Testis (tissue), 2 donors: ENCODE data around the gene FGFR2.

ENCODE experiments used
- CTCF ChIP-seq, 3 experiments: fragments of 450-650 bp in 2 of 3; fragments of 200-600 bp in 1 of 3; sonication (generic) in 1 of 3; IDR thresholded peaks; one replicate each; pipeline ENCODE4 v1.5.1; 2016 to 2019; ENCODE audit warnings: antibody characterized with exemption in 3 of 3, mild to moderate bottlenecking in 2 of 3, moderate library complexity in 1 of 3
- POLR2A ChIP-seq: fragments of 450-650 bp; IDR thresholded peaks from one replicate; pipeline ENCODE4 v1.6.1; 2017; ENCODE audit warnings: antibody characterized with exemption, mild to moderate bottlenecking, moderate library complexity

GRCh38 chr10:121464517-121464916 lies 133.7 kb downstream of the FGFR2 start:
- TF ChIP-seq CTCF (IDR thresholded peaks at IDR 0.05) (no peak), POLR2A (no peak)
